HG02852 (cell line): Measurements from ENCODE around the gene MFSD2A.
"Not testable (repeated sequence)": the region's sequence is repeated elsewhere in the genome, so short reads cannot be mapped to it uniquely, and the experiment has no call there.

Source experiments
- ATAC-seq: cut with Tn5 transposase; IDR thresholded peaks from one replicate; pipeline ENCODE4 v1.9.1; 2021; ENCODE audit warnings: mild to moderate bottlenecking, moderate library complexity; ENCODE audit not compliant: unreplicated experiment

Gene MFSD2A

GRCh38 chr1:39996396-39997004 lies 41.6 kb downstream of the MFSD2A start:
- ATAC-seq, result no peak

DNA sequence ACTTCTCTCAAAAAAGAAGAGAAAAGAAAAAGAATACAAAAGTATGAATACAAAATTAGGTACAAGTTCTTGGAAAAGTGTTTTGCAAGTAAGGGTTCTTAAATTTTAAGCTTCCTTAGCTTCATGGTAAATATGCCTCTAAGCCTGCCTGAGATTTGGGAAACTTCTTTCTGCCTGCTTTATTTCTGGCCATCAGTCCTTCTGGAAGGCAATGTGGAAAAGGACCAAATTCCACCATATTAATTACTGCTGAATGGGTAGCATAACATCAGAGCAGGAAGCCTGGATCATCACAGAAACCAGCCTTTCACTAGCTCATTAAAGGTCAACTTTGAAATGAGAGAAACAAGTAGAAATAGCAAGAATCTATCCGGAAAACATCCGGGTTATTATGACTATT lies 46.5 kb downstream of the MFSD2A start:
- ATAC-seq, result no peak

- ATAC-seq, result no peak
These were observed 48.5 kb downstream of the MFSD2A start for GRCh38 chr1:40003156-40004093.

DNA sequence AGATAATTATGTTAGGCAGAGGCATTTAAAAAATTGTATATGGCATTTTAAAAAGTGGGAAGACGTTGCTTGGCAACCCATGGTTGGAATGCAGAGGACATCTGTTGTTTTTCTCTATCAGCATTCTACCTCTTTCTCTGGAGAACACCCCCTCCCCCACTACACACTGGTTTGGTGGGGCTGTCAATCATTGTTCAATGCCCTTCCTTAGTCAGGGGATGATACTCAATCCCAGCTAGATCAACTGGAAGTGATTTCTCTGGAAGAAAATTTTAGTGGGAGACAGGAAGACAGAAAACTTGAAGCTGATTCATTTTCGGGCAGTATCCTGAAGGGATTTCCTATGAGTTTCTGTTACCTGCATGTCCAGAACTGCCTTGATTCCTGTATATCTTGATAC lies 49.9 kb downstream of the MFSD2A start:
- ATAC-seq, result no peak

DNA sequence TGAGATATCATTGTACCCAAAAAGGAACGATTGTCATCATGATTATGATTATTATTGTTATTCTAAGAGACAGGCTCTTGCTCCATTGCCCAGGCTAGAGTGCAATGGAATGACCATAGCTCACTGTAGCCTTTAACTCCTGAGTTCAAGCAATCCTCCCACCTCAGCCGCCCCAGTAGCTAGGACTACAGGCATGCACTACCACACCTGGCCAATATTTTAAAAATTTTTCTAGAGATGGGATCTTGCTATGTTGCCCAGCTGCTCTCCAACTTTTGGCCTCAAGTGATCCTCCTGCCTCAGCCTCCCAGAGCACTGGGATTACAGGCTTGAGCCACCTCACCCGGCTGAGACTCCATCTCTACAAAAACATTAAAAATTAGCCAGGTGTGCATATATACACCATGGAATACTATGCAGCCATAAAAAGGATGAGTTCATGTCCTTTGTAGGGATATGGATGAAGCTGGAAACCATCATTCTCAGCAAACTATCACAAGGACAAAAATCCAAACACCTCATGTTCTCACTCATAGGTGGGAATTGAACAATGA lies 52.6 kb downstream of the MFSD2A start:
- ATAC-seq, result not testable (repeated sequence)

- no peak for ATAC-seq
These were observed 56.3 kb downstream of the MFSD2A start for GRCh38 chr1:40011198-40011597.

- no peak for ATAC-seq
These were observed 59.3 kb downstream of the MFSD2A start for GRCh38 chr1:40014253-40014706.

GRCh38 chr1:40014812-40015594 lies 60.1 kb downstream of the MFSD2A start:
- no peak for ATAC-seq

- no peak for ATAC-seq
These were observed 63.1 kb downstream of the MFSD2A start for GRCh38 chr1:40017951-40018575.
